22Rv1 (cell line): ENCODE data around the gene CCSER1.
"Not testable (repeated sequence)": the region's sequence is repeated elsewhere in the genome, so short reads cannot be mapped to it uniquely, and the experiment has no call there.

ENCODE experiments used
- H3K27ac ChIP-seq: fragments of 450-650 bp; 2 replicates; pipeline ENCODE4 v1.5.1; 2017
- CTCF ChIP-seq: fragments of 450-650 bp; IDR thresholded peaks from 2 replicates; pipeline ENCODE4 v1.5.1; 2017; ENCODE audit warnings: mild to moderate bottlenecking
- ZFX ChIP-seq: fragments of 450-650 bp; IDR thresholded peaks from 2 replicates; pipeline ENCODE4 v1.6.1; 2017; ENCODE audit warnings: antibody characterized with exemption, borderline replicate concordance

Gene CCSER1

DNA sequence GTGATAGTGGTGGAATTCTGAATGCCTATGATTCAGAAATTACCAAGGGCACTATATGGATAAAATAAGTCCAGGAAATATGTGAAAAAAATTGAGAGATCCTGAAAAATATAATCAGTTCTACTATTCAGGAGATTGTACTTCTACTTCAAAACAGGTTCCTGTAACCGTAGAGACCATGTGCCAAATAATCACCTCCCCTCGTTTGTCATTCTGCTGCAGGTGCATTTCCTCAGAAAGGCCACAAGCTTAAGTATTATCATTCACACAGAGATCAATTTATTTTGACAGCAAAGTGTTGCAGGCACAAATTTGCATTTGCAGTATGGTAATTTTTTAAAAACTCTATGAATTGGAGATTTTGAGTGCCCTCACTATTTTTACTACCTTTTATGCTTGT lies 1000.0 kb downstream of the CCSER1 start:
- TF ChIP-seq ZFX (no peak), CTCF (no peak)

DNA sequence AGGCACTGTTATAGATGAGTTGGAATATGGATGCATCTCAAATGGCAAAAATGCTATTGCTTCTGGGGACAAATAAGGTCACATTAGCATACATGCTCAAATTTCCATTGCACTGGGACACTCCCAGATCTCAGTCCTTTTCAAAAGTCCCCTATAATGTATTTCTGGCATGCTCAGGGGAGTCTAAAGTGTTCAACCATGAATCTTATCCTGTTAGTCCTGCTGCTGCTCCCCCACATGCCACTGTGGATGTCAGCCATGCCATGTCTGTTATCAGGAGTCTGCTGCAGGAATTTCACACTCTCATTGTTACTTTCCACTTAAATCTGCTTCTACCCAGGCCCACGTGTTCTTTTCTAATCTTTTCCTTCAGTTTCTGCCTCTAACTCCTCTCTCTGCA lies 1000.6 kb downstream of the CCSER1 start:
- H3K27ac ChIP-seq, result no peak overlapping the region
- TF ChIP-seq CTCF, result no peak
- no peak for TF ChIP-seq ZFX

More for the DNA sequence above, 1000.0 kb downstream of the CCSER1 start:
- no peak overlapping the region for H3K27ac ChIP-seq

- H3K27ac ChIP-seq, result no peak overlapping the region
- TF ChIP-seq CTCF (no peak), ZFX (no peak)
Observed at GRCh38 chr4:91128519-91128918, 1001.3 kb downstream of the CCSER1 start.

DNA sequence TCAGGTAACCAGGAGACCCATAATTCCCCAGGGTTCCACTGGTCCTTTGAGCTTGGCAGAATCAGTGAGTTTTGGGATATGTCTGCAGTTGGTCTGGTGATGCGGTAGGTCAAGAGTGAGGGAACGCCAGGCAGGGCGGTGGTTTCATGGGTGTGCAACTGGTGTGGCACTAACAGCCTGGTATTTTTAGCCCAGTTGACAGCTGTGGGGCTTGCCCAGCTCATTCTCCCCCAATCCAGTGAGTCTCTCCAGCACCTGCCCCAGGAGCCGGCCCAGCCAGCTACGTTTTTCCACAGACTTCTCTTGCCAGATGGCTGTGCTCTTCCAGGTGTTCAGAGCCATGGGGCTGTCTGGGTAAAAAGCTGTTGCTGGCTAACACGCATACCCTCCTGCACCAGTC lies 1019.9 kb downstream of the CCSER1 start:
- no peak overlapping the region for H3K27ac ChIP-seq
- TF ChIP-seq ZFX, result no peak

GRCh38 chr4:91154041-91154440 lies 1026.8 kb downstream of the CCSER1 start:
- H3K27ac ChIP-seq, result not testable (repeated sequence)

GRCh38 chr4:91167864-91168653 lies 1040.9 kb downstream of the CCSER1 start:
- H3K27ac ChIP-seq, result not testable (repeated sequence)

GRCh38 chr4:91170768-91171167 lies 1043.6 kb downstream of the CCSER1 start:
- H3K27ac ChIP-seq, result peak overlapping the region; percentile 37
- TF ChIP-seq CTCF (no peak), ZFX (no peak)

- TF ChIP-seq CTCF (no peak), ZFX (no peak)
- peak overlapping the region; percentile 37 for H3K27ac ChIP-seq
Observed at GRCh38 chr4:91171217-91171616, 1044.0 kb downstream of the CCSER1 start.

- not testable (repeated sequence) for H3K27ac ChIP-seq
Observed at GRCh38 chr4:91185061-91185460, 1057.9 kb downstream of the CCSER1 start.
